ENCODE results near the gene KCNQ2. TPM values are rescaled to one million over a fixed set of nuclear protein-coding genes. Genes with fewer than 3 reads are reported as not detected.

The KCNQ2 gene
- total RNA-seq, 1 experiment from 2014 or later, result not detected

DNA sequence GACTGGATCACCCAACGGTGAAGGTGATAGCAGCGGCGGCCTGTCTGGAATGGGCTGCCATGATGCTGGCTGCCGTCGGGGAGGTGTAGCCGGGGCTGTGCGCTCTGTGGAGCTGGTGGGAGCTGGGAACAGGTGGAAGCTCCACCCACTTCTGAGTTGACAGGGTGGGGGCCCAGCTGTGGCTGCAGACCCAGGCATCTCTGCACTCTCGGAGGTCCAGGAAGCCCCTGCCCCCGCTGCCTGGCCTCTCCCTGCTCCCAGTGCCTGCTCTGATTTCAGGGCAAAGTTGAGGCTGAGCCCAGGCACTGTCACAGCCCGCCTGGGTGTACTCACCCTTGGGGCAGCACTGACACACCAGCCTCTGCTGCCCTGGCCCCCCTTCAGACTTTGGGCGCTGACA, 93.2 kb downstream of the KCNQ2 start:
- intact Hi-C loops (cut with micrococcal nuclease), result no loop called here
- ChIA-PET CTCF (interaction anchor here (0.6 to 7.4 kb wide), 7 partner anchors 9 to 155 kb away, joined by 3 to 87 read pairs (median 3); no protein-coding TSS in a partner anchor), POLR2A (no interaction called here)
- H3K4me1 Mint-ChIP-seq (ENCODE audit: insufficient read depth, unreplicated experiment), result no peaks in the 10 kb centered on the region
- H3K4me3 Mint-ChIP-seq (ENCODE audit: unreplicated experiment), result no peak overlapping the region
- no peaks in the 10 kb centered on the region for H3K9me3 Mint-ChIP-seq (ENCODE audit: unreplicated experiment)
- DNase-seq (ENCODE audit: unreplicated experiment), result no peak
- no peaks in the 10 kb centered on the region for H3K36me3 Mint-ChIP-seq (ENCODE audit: insufficient read depth, unreplicated experiment)
- no peak overlapping the region for H3K27ac Mint-ChIP-seq (ENCODE audit: low read depth, unreplicated experiment)
- TF ChIP-seq, protein P1, sequence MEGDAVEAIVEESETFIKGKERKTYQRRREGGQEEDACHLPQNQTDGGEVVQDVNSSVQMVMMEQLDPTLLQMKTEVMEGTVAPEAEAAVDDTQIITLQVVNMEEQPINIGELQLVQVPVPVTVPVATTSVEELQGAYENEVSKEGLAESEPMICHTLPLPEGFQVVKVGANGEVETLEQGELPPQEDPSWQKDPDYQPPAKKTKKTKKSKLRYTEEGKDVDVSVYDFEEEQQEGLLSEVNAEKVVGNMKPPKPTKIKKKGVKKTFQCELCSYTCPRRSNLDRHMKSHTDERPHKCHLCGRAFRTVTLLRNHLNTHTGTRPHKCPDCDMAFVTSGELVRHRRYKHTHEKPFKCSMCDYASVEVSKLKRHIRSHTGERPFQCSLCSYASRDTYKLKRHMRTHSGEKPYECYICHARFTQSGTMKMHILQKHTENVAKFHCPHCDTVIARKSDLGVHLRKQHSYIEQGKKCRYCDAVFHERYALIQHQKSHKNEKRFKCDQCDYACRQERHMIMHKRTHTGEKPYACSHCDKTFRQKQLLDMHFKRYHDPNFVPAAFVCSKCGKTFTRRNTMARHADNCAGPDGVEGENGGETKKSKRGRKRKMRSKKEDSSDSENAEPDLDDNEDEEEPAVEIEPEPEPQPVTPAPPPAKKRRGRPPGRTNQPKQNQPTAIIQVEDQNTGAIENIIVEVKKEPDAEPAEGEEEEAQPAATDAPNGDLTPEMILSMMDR (IDR thresholded peaks at IDR 0.05; ENCODE audit: unreplicated experiment), result no peak
- no TSS peak for BruUV-seq (replicated peaks)
- H3K27me3 Mint-ChIP-seq (ENCODE audit: insufficient read depth, unreplicated experiment), result peaks cover 41% of the 10 kb centered on the region

DNA sequence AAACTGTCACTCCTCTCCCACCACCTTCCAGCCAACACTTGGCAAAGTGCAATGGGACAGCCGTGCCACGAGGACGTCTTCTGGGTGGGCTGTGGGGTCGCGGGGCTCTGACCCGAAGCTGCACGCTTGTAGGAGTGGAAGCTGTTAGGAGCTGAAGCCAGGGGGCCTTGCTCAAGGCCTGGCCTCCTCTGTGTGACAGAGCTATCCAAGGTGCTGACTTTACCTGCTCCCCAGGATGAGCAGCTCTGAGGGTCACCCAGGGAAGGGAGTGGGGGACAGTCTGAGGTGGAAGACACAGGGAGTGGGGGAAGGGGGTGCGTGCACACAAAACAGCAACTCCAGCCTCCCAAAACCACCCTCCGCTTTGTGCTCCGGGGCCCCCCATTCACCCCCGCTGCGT, 93.8 kb downstream of the KCNQ2 start:
- H3K9me3 Mint-ChIP-seq (ENCODE audit: unreplicated experiment), result no peaks in the 10 kb centered on the region
- intact Hi-C loops (cut with micrococcal nuclease), result no loop called here
- H3K36me3 Mint-ChIP-seq (ENCODE audit: insufficient read depth, unreplicated experiment), result no peaks in the 10 kb centered on the region
- H3K4me3 Mint-ChIP-seq (ENCODE audit: unreplicated experiment), result no peak overlapping the region
- DNase-seq (ENCODE audit: unreplicated experiment), result no peak
- TF ChIP-seq, protein P1 (IDR thresholded peaks at IDR 0.05; ENCODE audit: unreplicated experiment), result no peak
- no peaks in the 10 kb centered on the region for H3K4me1 Mint-ChIP-seq (ENCODE audit: insufficient read depth, unreplicated experiment)
- H3K27me3 Mint-ChIP-seq (ENCODE audit: insufficient read depth, unreplicated experiment), result peaks cover 48% of the 10 kb centered on the region
- POLR2A ChIA-PET, result no interaction called here
- CTCF ChIA-PET, result interaction anchor here (0.6 to 7.4 kb wide), 6 partner anchors 8 to 154 kb away, joined by 3 to 87 read pairs (median 3); no protein-coding TSS in a partner anchor
- H3K27ac Mint-ChIP-seq (ENCODE audit: low read depth, unreplicated experiment), result no peak overlapping the region
- no TSS peak for BruUV-seq (replicated peaks)

DNA sequence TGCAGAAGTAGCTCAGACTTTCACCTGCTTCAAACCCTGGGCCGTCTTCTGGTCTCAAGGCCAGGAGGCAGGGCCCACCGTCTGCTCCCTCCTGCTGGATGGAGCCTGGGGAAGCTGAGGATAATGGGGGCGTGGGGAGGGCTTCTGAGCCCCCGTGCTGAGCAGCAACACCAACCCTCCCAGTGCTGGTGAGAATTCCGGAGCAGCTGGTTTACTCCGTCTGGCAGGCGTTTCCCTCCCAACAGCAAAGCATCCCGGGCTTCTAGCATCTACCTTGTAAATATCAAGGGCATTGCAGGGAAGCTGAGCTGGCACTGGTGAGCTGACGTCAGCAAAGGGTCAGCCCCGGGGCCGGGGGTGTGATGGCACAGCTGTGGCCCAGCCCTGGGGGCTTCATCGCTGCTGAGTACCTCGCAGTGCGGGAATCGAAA, 94.5 kb downstream of the KCNQ2 start:
- ChIA-PET CTCF (interaction anchor here (2.5 to 7.4 kb wide), 2 partner anchors 68 to 154 kb away, joined by 24 to 85 read pairs; no protein-coding TSS in a partner anchor), POLR2A (no interaction called here)
- no TSS peak for BruUV-seq (replicated peaks)
- intact Hi-C loops (cut with micrococcal nuclease), result no loop called here
- no peaks in the 10 kb centered on the region for H3K36me3 Mint-ChIP-seq (ENCODE audit: insufficient read depth, unreplicated experiment)
- no peak overlapping the region for H3K27ac Mint-ChIP-seq (ENCODE audit: low read depth, unreplicated experiment)
- no peak for DNase-seq (ENCODE audit: unreplicated experiment)
- no peaks in the 10 kb centered on the region for H3K4me1 Mint-ChIP-seq (ENCODE audit: insufficient read depth, unreplicated experiment)
- H3K27me3 Mint-ChIP-seq (ENCODE audit: insufficient read depth, unreplicated experiment), result peaks cover 55% of the 10 kb centered on the region
- no peaks in the 10 kb centered on the region for H3K9me3 Mint-ChIP-seq (ENCODE audit: unreplicated experiment)
- TF ChIP-seq, protein P1 (IDR thresholded peaks at IDR 0.05; ENCODE audit: unreplicated experiment), result no peak
- no peak overlapping the region for H3K4me3 Mint-ChIP-seq (ENCODE audit: unreplicated experiment)

DNA sequence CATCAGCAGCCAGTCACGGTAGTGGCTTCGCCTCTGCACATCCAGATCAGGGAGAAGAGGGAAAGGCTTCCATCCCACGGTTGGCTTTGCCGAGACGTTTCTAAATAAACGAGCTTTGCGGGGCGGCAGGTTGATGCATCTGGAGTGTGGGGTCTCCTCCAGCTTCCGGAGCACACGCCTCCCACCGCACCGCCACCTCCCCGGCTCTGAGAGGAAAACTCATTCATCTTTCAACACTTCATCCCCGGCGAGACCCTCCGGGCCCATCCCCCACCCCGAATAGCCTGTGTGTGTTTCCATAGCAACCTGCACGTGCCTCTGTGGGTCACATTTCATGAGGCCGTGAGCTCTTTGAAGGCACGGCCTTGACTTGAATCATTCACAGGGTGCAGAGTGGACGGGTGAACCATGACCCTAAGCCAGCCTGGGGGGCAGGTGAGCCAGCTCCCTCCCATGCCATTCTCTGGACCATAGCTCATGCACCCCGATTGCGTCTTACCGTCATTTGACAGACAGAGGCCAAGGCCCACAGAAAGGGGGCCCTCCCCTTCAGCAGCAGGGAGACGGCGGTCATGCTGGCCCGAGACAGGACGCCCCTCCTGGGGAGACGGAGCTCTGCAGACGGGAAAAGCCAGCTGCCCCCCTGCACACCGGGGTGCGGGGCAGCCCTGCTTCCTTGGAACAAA, 95.1 kb downstream of the KCNQ2 start:
- intact Hi-C loops (cut with micrococcal nuclease), result no loop called here
- Mint-ChIP-seq H3K27ac (ENCODE audit: low read depth, unreplicated experiment) (no peak overlapping the region), H3K4me3 (ENCODE audit: unreplicated experiment) (no peak overlapping the region), H3K36me3 (ENCODE audit: insufficient read depth, unreplicated experiment) (no peaks in the 10 kb centered on the region), H3K4me1 (ENCODE audit: insufficient read depth, unreplicated experiment) (no peaks in the 10 kb centered on the region), H3K9me3 (ENCODE audit: unreplicated experiment) (no peaks in the 10 kb centered on the region), H3K27me3 (ENCODE audit: insufficient read depth, unreplicated experiment) (peaks cover 60% of the 10 kb centered on the region)
- TF ChIP-seq, protein P1 (IDR thresholded peaks at IDR 0.05; ENCODE audit: unreplicated experiment), result no peak
- DNase-seq (ENCODE audit: unreplicated experiment), result no peak
- BruUV-seq (replicated peaks), result no TSS peak
- CTCF ChIA-PET, result interaction anchor here (0.6 to 7.4 kb wide), 4 partner anchors 10 to 154 kb away, joined by 3 to 85 read pairs (median 14); no protein-coding TSS in a partner anchor
- POLR2A ChIA-PET, result interaction anchor here (0.6 kb wide), 1 partner anchor 162 kb away, joined by 3 read pairs; no protein-coding TSS in a partner anchor
